ENCODE measurements around the gene IRGQ.

Gene IRGQ

GRCh38 chr19:43624933-43625332 lies 29.0 kb upstream of the IRGQ start:
- DNase-seq: no peak

GRCh38 chr19:43623889-43624670 lies 28.1 kb upstream of the IRGQ start:
- DNase-seq: no peak

GRCh38 chr19:43622956-43623355 lies 27.0 kb upstream of the IRGQ start:
- no peak for DNase-seq

GRCh38 chr19:43622070-43622469 lies 26.1 kb upstream of the IRGQ start:
- no peak for DNase-seq

- DNase-seq: no peak
Measured at GRCh38 chr19:43620061-43621001, 24.4 kb upstream of the IRGQ start.

- peak; percentile 96 for DNase-seq
Measured at GRCh38 chr19:43619262-43620060, 23.5 kb upstream of the IRGQ start, which contains the start of gene ZNF428. TSS of gene ZNF428 (minus strand) at chr19:43619629. CDS start at chr19:43614304, 5,325 bp downstream.

GRCh38 chr19:43618921-43619261 lies 23.0 kb upstream of the IRGQ start:
- peak; percentile 73 for DNase-seq

GRCh38 chr19:43616954-43617353 lies 21.0 kb upstream of the IRGQ start:
- DNase-seq: no peak

GRCh38 chr19:43616306-43616705 lies 20.4 kb upstream of the IRGQ start:
- no peak for DNase-seq

GRCh38 chr19:43612374-43612773 lies 16.4 kb upstream of the IRGQ start:
- DNase-seq: no peak

GRCh38 chr19:43611788-43612187 lies 15.9 kb upstream of the IRGQ start, which contains the start of gene SRRM5:
TSS of gene SRRM5 (plus strand) at chr19:43612088. CDS start at chr19:43612122, 34 bp downstream.
- no peak for DNase-seq

GRCh38 chr19:43610493-43610892 lies 14.6 kb upstream of the IRGQ start:
- no peak for DNase-seq

GRCh38 chr19:43609872-43610271 lies 13.9 kb upstream of the IRGQ start:
- no peak for DNase-seq

- DNase-seq: no peak
Measured at GRCh38 chr19:43607238-43608205, 11.6 kb upstream of the IRGQ start.

GRCh38 chr19:43606569-43607229 lies 10.8 kb upstream of the IRGQ start:
- DNase-seq: no peak

GRCh38 chr19:43605875-43606568 lies 10.1 kb upstream of the IRGQ start:
- no peak for DNase-seq

GRCh38 chr19:43600326-43600725 lies 4.4 kb upstream of the IRGQ start:
- peak; percentile 10 for DNase-seq

GRCh38 chr19:43599635-43600295 lies 3.8 kb upstream of the IRGQ start:
- DNase-seq: no peak

- no peak for DNase-seq
Measured at GRCh38 chr19:43598445-43599240, 2.7 kb upstream of the IRGQ start.
